HG03060 (cell line): Measurements from ENCODE around the gene FRMPD1.
"Not testable (repeated sequence)": the region's sequence is repeated elsewhere in the genome, so short reads cannot be mapped to it uniquely, and the experiment has no call there.

Experiments
- ATAC-seq: cut with Tn5 transposase; IDR thresholded peaks from one replicate; pipeline ENCODE4 v1.9.1; 2021; ENCODE audit warnings: low read depth, moderate number of reproducible peaks; ENCODE audit not compliant: unreplicated experiment

The FRMPD1 gene

DNA sequence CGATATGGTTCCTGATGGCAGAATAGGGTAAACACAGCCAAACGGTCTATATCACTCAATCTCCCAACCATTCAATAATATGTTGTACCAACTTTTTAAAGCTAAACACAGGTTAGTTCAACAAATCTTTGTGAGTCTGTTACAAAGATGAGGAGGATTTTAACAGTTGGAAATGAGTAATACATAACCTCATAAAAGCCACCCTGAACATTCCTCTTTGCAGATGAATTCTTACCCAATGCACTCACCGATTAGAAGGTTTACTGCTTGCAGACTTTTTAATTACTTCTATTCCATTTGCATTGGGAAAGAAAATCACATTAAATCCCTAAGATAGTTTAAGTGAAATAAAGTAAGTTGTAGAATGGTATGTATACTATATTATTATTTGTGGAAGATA is 79.5 kb downstream of the FRMPD1 start:
- no peak for ATAC-seq

DNA sequence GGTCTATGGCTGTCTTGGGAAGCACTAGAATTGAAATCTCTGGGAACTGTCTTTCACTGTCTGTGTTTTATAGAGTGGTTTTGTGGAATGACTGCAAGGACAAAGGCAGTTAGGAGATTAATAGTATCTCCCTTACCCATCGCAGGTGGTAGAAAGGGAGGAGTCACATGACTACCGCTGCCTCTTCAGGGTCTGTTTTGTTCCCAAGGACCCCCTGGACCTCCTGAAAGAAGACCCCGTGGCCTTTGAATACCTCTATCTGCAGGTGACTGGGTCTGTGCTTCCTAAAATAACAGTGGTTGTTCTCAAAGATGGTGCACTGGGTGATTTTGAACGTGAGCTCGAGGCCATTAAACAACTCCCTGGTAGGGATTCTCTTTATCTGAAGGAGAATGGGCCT is 80.1 kb downstream of the FRMPD1 start:
- no peak for ATAC-seq

DNA sequence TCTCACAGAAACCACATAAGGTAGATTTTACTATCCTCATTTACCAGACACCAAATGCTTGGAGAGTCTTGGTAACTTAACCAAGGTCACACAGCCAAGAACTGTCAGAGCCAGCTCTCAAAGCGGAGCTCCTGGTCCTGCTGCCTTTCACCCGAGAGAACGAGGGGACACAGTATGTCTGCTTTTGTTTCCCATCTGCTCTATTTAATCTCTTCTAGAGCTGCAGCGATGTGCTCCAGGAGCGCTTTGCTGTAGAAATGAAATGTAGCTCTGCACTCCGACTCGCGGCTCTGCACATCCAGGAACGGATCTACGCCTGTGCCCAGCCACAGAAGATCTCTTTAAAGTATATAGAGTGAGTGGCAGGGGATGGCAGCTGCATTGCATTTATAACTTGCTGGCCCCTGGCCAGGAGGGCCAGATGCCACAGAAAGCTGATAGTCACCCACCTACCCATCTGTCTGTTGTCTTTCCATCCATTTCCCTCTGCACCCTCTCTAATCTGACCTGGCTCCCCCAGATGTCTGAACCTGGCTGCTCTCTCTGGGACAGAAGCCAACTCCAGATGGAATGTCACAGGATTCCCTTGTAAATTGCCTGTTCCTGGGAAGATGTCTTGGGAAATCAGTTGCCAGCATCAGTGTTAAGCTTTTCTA is 81.5 kb downstream of the FRMPD1 start:
- ATAC-seq, result no peak

DNA sequence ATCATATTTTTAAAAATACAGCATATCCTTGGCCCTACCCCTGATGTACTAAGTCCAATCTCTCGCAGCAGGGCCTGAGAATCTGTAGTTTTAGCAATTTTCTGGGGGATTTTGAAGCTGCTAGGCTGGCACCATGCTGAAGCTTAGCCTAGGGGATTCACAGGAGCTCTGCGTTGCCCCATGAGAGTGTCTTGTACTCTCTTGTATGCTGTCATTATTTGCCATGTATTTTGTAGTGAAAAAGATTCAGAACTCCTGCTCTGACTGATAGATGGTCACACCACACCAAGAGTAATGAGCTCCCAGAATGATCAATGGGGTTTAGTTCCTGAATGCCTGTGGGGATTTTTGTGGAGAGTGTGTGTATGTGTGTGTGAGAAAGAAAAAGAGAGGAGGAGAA is 82.2 kb downstream of the FRMPD1 start:
- no peak for ATAC-seq

DNA sequence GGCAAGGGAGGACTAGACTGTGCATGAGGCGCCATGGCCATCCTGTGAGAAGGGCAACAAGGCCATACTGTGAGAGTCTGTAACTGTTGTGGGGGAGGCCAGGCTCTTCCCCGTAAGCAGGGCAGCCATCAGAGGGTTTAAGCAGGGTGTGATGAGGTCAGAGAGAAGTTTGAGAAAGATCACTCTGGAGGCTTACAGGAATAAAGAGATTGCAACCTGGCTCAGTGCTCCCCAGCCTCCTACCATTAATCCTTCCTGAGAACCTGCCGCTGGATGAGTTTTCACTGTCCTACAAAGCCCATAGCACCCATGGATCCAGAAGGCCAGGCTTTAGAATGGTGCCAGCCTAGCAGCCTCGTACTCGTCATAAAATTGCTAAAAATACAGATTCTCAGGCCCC is 88.5 kb downstream of the FRMPD1 start:
- no peak for ATAC-seq

DNA sequence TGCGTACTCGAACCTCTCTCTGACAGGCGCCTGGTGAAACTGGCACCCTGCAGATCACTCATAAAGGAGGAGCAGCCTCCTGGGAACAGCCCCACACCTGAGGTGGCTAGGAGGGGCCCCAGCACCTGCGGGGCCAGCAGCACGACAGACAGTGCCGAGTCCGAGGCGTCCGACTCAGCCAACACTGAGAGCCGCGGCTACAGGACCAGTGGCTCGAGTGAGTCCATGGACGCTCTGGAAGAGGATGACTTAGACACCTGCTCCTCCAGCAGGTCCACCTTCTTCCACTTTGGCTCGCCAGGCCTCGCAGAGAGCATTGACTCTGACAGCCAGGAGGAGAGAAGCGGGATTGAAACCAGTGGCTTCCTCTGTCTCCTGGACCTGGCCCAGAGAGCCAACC is 89.4 kb downstream of the FRMPD1 start:
- no peak for ATAC-seq

DNA sequence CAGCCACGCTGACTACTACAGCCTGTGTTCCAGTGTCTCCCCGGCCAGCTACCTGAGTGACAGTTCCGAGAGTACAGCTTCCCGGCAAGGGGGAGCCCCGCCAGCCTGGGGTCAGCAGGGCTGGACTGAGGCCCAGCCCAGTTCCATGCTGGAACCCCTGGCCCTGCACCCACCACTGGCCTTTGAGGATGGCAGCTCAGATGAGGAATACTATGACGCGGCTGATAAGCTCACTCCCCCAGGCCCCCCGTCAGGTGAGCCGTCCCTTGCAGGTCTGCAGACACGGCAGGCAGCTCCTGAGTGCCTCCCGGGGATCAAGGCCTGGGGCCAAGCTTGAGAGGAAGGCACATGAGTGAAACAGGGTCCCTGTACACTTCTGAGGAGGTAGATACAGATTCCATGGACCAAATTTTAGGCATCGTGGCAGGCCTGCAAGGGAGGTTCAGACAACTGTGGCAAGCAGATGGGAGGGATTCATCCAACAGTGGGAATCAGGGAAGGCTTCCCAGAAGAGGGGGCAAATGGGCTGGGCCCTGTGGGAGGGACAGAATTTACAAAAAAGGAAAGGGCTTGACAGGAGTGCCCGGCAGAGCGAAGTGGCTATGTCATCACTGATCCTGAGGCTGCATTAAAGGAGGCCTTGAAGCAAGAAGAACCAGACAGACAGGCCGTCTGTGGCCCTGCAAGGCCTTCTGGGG is 90.0 kb downstream of the FRMPD1 start:
- no peak for ATAC-seq

DNA sequence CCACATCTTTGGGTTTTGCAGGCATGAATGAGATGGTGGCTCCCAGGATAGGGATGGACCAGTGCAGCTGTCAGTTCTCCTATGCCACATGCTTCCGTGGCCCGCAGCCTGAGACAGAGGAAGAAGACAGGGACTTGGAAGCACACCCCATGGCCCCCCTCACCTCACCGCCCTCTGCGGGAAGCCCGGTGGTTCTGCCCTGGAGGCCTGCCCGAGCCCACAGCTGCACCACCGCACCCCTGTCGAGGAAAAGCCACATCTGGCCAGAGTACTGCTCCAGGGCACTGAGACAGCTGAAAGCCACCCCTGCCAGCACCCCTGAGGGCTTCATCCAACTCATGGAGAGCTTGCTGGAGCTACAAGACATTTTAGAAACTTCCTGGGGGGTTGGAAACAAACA is 95.2 kb downstream of the FRMPD1 start:
- ATAC-seq, result no peak

DNA sequence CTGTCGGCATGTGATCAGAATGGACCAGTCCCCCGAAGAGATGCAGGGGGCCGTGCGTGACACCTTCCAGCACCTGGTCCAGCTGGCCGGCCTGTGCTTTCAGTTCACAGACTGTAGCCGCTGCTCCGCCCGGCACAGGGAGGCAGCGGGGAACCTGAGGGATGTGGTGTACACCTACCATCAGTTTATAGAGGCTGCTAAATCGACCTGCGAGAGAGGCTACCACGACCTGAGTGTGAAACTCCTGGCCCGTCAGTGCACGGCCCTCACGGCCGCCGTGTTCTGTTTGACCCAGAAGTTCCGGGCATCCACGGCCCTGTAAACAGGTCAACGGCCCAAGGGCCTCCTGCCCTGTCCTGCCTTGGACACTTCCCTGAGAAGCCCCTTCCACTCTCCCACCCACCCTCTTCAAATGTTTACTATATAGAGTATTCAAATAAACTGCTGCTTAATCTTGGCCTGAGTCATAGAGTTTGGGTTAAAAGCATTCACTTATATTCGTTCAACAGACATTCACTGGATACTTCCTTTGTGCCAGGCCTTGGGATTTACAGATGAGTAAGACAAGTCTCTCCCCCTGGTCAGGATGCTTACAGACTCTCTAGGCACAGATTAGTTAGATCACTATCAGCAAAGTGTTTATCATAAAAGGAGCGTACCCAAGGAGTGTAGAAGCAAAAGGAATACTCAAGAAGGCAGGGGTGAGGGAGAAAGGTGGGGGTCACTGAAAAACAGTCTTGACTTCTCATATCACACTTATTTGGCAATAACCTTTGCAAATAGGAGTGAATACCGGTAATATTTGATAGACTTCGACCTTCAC is 95.9 kb downstream of the FRMPD1 start:
- no peak for ATAC-seq

DNA sequence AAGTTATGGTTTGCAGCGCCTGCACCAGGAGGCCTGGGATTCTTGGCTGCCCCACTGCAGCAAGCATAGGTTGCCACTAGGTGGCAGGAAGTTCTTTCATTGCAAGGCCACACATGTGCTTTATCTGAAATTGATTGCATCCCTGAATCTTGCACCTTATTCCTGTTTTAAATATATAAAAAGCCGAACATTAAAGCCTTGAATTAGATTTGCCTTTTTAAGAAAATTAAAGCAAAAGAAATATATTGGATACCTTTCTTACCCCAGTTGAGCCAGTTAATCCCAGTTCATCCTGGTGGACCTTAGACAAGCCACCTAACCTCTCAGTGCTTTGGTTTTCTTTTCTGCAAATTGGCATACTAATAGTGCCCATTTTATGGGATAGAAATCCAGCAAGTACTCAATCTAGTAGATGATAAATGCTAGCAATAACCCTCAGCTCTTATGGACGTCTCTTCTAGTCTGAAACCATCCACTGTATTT is 96.6 kb downstream of the FRMPD1 start:
- ATAC-seq, result no peak

DNA sequence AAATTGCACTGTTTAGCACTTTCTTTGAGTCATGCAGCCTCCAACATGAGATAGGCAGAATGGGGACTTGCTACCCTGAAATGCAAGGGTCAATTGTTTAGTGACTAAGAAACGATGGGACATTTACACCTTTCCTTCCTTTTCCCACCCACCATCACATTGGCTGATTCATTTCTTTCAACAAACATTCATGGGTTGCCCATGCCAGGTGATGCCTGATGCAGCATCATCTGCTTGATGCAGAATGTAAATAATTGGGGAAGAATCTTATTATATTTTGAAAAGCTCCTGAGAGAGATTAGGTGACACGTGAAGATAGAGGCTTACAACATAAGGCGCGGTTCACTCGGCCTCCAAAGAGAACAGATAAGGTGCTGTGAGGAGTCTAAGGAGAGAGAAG is 98.4 kb downstream of the FRMPD1 start:
- ATAC-seq, result no peak

DNA sequence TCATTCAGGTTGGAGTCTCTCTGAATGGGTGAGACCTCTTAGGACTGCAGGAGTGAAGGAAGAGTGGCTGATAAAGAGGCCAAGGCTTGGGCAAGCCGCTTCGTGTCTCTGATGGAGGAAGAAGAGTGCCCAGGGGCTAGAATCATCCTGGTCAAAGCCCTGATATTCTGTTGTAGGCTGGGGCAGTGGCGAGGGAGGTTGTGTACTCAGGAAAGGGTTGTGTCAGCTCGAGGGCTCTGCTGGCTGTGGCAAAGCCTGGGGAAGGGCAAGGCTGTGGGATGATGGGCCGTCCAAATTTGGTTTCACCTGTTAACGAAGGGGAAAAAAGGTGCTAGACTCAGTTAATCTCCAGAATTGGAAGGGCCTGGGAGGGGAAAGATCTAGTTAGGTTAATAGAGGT is 100.4 kb downstream of the FRMPD1 start:
- no peak for ATAC-seq

DNA sequence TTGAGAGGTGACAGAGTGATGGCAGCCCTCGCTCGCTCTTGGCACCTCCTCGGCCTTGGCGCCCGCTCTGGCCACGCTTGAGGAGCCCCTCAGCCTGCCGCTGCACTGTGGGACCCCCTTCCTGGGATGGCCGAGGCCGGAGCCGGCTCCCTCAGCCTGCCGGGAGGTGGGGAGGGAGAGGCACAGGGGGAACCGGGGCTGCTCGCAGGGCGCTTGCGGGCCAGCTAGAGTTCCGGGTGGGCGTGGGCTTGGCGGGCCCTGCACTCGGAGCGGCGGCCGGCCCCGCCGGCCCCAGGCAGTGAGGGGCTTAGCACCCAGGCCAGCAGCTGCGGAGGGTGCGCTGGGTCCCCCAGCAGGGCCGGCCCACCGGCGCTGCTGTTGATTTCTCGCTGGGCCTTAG is 101.0 kb downstream of the FRMPD1 start:
- not testable (repeated sequence) for ATAC-seq

DNA sequence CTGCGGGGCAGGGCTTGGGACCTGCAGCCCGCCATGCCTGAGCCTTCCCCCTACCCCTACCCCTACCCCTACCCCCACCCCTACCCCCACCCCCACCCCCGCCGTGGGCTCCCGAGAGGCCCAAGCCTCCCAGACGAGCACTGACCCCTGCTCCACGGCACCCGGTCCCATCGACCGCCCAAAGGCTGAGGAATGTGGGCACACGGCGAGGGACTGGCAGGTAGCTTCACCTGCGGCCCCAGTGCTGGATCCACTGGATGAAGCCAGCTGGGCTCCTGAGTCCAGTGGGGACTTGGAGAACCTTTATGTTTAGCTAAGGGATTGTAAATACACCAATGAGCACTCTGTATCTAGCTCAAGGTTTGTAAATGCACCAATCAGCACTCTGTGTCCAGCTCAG is 101.4 kb downstream of the FRMPD1 start:
- not testable (repeated sequence) for ATAC-seq

DNA sequence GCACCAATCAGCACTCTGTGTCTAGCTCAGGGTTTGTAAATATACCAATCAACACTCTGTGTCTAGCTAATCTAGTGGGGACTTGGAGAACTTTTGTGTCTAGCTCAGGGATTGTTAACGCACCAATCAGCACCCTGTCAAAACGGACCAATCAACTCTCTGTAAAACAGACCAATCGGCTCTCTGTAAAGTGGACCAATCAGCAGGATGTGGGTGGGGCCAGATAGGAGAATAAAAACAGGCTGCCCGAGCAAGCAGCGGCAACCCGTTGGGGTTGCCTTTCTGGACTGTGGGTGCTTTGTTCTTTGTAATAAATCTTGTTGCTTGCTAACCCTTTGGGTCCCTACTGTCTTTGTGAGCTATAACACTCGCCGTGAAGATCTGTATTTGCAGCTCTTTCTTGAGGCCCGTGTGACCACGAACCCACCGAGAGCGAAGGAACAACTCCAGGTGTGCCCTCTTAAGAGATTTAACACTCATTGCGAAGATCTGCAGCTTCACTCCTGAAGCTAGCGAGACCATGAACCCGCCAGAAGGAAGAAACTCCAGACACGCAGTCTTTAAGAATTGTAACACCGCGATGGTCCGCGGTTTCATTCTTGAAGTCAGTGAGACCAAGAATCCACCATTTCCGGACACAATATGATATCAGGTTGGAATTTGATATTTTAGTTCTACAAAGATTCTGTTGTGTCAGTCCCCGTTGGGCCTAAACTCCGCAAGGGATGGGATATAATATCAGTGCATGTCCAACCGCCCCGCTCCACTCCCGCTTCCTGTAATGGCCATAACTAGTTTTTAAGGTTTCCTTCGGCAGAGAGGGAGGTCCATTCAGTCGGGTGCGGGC is 102.1 kb downstream of the FRMPD1 start:
- ATAC-seq, result no peak

DNA sequence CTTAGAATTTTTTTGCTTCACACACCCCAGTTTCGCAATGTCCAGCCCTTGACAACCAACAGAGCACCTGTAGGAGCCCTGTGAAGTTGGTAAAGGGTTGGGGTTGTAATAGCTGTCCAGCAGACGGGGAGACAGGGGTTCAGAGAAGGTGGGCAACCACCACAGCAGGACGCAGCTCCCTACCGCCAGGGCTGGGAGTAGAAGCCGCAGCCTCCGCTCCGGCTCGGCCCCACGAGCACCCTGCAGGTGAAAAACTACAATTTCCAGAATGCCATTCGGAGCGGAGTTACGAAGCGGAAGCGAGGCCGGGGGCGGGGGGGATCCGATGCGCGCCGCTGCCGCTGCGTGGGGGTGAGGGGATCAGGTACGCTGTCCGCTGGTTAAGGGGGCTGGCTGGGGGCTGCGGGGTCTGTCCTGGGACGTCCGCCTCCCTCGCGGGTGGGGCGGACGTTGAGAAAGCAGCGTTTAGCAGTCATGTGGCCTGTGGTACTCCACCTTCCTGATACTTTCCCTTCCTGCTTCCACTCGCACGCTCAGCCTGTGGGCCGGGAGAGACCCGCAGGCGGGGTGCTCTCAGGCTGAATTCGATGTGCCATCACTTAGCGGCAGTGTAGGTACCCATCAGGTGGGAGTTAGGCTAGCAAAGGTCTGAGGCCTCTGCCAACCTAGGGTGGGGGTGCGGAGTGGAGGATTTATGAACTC is 102.9 kb downstream of the FRMPD1 start, which contains the start of gene TRMT10B:
Gene TRMT10B (plus strand): TSS at position 317 of the 702 bp plus-strand sequence. CDS start 8,127 bp downstream, outside the sequence.
- no peak for ATAC-seq

DNA sequence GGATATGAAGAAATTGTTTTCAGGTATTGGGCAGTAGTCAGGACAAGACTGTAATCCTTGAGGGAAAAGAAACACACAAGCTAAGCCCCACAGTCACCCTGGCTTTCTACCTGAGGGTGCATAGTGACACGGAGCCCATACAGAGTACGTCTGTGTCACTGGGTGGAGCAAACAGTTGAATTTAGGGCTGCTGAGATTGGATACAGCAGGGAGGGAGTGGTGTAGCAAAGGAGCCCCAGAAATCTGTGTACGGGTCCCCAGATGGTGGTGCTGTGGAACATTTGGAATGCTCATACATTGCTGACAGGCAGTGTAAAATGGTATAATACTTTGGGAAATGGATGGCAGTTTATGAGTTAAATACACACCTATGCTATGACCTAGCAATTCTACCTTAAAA is 108.0 kb downstream of the FRMPD1 start:
- no peak for ATAC-seq

DNA sequence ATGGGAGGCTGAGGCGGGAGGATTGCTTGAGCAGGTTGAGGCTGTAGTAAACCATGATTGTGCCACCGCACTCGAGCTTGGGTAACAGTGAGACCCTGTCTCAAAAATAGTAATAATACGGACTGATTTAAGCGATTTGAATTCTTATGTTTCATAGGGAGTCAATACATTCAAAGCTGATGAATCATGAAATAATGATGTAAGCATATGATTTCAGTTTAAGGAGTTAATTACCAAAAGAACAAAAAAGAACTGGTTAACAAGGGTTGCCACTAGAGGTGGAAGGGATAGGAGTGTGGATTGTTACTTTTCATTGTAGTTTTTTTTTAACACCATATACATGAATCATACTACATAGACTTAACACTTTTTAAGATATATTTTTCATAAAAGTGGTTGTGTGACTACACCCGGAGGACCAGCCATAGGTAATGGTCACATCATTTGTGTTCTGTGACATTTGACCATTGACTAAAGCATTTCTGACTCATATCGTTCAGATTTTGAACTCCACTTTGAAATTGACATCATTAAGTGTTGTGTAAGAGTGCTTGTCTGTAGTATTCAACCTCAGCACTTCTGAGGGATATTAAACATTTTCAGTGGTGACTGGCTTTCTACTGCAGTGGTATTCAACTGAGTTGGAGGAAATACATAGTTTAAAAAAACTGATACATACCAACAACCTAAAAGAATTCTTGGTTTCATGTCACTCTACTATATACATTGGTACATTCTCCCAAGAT is 109.8 kb downstream of the FRMPD1 start:
- ATAC-seq, result no peak

DNA sequence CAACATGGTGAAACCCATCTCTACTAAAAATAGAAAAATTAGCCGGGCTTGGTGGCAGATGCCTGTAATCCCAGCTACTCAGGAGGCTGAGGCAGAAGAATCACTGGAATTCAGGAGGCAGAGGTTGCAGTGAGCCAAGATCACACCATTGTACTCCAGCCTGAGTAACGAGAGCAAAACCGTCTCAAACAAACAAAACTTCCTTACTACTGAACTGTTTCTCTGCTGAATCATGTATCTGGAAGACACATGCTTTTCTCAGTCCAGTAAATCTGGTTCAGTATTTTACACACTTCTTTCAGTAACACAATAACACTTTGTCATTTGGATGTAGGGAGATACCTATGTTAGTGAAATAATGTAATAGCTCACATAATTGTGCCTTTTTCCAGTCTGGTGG is 110.8 kb downstream of the FRMPD1 start:
- ATAC-seq, result no peak
